Kidney (tissue), 14 donors: ENCODE results near the gene SLC38A8. TPM values are rescaled to one million over a fixed set of nuclear protein-coding genes. Genes with fewer than 3 reads are reported as not detected.

Experiments
- DNase-seq, 5 donors: peaks; one replicate each; pipeline ENCODE4 v3.0.0-alpha.2; 2013 to 2020
- FAIRE-seq: peaks from 2 replicates; lab custom pipeline; 2012; peaks lifted over from hg19 to GRCh38; lab: Jason Lieb, UNC
- H3K27ac ChIP-seq, 2 donors: one replicate each; pipeline ENCODE4 v1.7.0; 2013; ENCODE audit warnings: low read depth in 2 of 2, low read length in 2 of 2, inconsistent platforms in 1 of 2
- H3K27me3 ChIP-seq: one replicate; pipeline ENCODE4 v1.7.1; 2013; ENCODE audit warnings: low read length, inconsistent platforms; ENCODE audit not compliant: control insufficient read depth, insufficient read depth
- H3K36me3 ChIP-seq, 3 donors: one replicate each; pipeline versions ENCODE4 v1.7.0 to v1.7.1; 2013; ENCODE audit warnings: low read length in 3 of 3, control low read depth in 1 of 3, inconsistent platforms in 1 of 3; ENCODE audit not compliant: insufficient read depth in 3 of 3, control insufficient read depth in 2 of 3
- H3K4me1 ChIP-seq, 3 donors: one replicate each; pipeline versions ENCODE4 v1.7.0 to v1.7.1; 2013; ENCODE audit warnings: low read length in 3 of 3, inconsistent platforms in 1 of 3, low read depth in 1 of 3; ENCODE audit not compliant: control insufficient read depth in 2 of 3, insufficient read depth in 2 of 3
- H3K4me3 ChIP-seq, 3 donors: one replicate each; pipeline versions ENCODE4 v1.7.0 to v1.8.1; 2013; ENCODE audit warnings: low read length in 3 of 3, control low read depth in 1 of 3, inconsistent platforms in 1 of 3
- H3K9ac ChIP-seq, 3 donors: one replicate each; pipeline versions ENCODE4 v1.7.0 to v1.7.1; 2013; ENCODE audit warnings: low read length in 3 of 3, control low read depth in 1 of 3, inconsistent platforms in 1 of 3
- H3K9me3 ChIP-seq, 3 donors: one replicate each; pipeline versions ENCODE4 v1.7.0 to v1.7.1; 2013; ENCODE audit warnings: low read length in 3 of 3, control low read depth in 1 of 3, inconsistent platforms in 1 of 3; ENCODE audit not compliant: control insufficient read depth in 2 of 3, insufficient read depth in 1 of 3
- intact Hi-C: fragments of 100-400 bp; cut with DNase I; formaldehyde crosslinking; loops from one replicate; pipeline ENCODE4 v1.11.1; 2022
- polyA plus RNA-seq: library from polyadenylated mRNA; stranded (reverse); fragments of 350-450 nt; fragmentation: Illumina TruSeq; extraction: RNeasy Lipid Tissue Mini Kit (QIAGEN cat#74804); gene quantifications from one replicate; pipeline ENCODE4 v1.2.3, GENCODE V29; 2014; ENCODE audit warnings: low read depth, low replicate concordance; ENCODE audit not compliant: insufficient read depth
- total RNA-seq: library from RNA; stranded (reverse); fragmentation: NEBNext Ultra II Directional; extraction: Animal tissue kit (Norgen Biotek cat#: 25700); gene quantifications from one replicate; pipeline ENCODE4 v1.2.1, GENCODE V29; 2021
- TF ChIP-seq, protein P1 (sequence below): IDR thresholded peaks from 3 replicates; pipeline ENCODE4 v1.5.1; 2012; ENCODE audit warnings: mild to moderate bottlenecking, moderate library complexity, borderline replicate concordance; ENCODE audit not compliant: insufficient read depth; ENCODE audit errors: extremely low read depth
- donor health status: control.
- donor health status: control.
- donor health status: control.
- donor health status: control.
- donor health status: control.
- donor health status: DM: yes; HTN: yes; CAD: no.
- donor health status: Normal renal cell carcinoma (clear cell type).

Gene SLC38A8
- total and polyA plus RNA-seq, 2 donors from 2014 or later: 0.30 TPM; not detected in 1

DNA sequence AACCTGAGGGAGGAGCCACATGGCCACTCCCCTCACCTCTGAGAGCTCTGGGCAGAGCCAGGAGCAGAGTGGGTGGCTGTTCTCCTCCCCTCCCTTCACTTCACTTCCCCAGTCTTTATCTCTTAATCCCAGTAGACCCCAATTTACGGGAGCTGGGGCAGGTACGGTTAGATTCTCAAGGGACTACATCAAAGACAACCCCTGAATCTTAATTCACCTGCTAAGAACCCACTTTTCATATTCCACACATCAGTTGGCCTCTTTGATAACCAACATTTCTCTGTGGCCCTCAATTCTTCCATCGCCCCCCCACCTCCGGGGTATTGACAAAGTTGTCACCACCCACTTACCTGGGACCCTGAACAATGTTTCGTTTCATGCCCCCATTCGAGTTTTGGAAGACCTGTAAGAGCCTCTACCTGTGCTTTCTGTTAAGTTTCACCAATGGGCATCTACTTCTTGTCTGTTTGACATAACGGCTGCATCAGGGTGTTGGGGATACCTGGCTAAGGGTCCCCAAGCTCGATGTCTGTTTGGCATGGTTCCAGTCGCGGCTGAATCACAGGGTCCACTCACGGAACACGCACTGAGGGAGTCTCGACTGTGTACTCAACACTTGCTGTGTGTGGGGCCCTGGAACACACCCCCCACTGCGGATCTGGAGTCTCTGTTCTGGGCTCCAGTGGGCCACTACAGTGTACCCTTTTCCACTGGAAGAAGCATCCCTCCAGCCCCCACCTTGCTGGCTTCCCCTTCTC is 27.8 kb downstream of the SLC38A8 start:
- no peak for FAIRE-seq
- intact Hi-C loops: no loop called here
- DNase-seq: no peak

DNA sequence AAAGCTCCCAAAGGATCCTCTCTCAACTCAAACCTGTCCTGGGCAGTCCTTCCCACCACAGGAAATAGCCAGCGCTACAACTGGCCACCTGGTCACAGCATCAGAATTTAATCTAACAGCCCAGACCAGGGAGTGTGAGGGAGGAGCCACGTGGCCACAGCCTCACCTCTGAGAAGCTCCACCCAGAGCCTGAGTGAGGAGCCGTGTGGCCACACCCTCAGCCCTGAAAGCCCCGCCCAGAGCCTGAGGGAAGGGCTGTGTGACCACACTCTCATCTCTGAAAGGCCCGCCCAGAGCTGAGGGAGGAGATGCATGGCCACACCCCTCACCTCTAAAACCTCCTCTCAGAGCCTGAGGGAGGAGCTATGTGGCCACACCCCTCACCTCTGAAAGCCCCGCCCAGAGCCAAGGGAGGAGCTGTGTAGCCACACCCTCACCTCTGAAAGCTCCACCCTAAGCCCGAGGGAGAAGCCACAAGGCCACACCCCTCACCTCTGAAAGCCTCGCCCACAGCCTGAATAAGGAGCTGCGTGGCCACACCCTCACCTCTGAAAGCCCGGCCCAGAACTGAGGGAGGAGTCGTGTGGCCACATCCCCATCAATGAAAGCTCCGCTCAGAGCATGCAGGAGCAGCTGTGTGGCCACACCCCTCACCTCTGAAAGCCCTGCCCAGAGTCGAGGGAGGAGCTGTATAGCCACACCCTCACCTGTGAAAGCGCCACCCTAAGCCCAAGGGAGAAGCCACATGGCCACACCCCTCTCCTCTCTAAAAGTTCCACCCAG is 28.6 kb downstream of the SLC38A8 start:
- H3K27me3 ChIP-seq: no peaks in the 10 kb centered on the region
- no peak overlapping the region for H3K4me3 ChIP-seq
- no peak overlapping the region for H3K9ac ChIP-seq
- DNase-seq (peak; percentile 79 to 92 (median 81)), FAIRE-seq (no peak)
- TF ChIP-seq, protein P1, sequence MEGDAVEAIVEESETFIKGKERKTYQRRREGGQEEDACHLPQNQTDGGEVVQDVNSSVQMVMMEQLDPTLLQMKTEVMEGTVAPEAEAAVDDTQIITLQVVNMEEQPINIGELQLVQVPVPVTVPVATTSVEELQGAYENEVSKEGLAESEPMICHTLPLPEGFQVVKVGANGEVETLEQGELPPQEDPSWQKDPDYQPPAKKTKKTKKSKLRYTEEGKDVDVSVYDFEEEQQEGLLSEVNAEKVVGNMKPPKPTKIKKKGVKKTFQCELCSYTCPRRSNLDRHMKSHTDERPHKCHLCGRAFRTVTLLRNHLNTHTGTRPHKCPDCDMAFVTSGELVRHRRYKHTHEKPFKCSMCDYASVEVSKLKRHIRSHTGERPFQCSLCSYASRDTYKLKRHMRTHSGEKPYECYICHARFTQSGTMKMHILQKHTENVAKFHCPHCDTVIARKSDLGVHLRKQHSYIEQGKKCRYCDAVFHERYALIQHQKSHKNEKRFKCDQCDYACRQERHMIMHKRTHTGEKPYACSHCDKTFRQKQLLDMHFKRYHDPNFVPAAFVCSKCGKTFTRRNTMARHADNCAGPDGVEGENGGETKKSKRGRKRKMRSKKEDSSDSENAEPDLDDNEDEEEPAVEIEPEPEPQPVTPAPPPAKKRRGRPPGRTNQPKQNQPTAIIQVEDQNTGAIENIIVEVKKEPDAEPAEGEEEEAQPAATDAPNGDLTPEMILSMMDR: no peak
- intact Hi-C loops: no loop called here
- no peaks in the 10 kb centered on the region for H3K36me3 ChIP-seq
- H3K4me1 ChIP-seq: no peaks in the 10 kb centered on the region
- no peaks in the 10 kb centered on the region for H3K9me3 ChIP-seq
- H3K27ac ChIP-seq: no peak overlapping the region

More for the DNA sequence above, 27.8 kb downstream of the SLC38A8 start:
- H3K4me1 ChIP-seq: no peaks in the 10 kb centered on the region
- H3K27me3 ChIP-seq: no peaks in the 10 kb centered on the region
- no peaks in the 10 kb centered on the region for H3K9me3 ChIP-seq
- H3K9ac ChIP-seq: no peak overlapping the region
- TF ChIP-seq, protein P1: no peak
- no peak overlapping the region for H3K4me3 ChIP-seq
- H3K36me3 ChIP-seq: no peaks in the 10 kb centered on the region
- no peak overlapping the region for H3K27ac ChIP-seq

DNA sequence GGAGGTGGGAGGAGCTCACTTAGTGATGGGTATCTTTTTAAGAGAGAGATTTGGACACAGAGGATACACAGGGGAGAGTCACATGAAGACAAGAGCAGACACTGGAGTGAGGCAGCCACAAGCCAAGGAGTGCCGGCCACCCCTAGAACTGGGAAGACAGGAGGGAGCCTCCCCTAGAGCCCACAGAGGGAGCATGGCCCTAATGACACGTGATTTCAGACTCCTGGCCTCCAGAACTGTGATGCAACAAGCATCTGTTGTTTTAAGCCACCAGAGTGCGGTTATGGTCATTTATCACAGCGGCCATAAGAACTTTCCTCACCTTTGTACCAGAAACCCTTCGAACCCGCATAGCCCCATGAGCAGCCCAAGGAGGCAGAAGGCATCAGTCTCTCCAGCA is 33.3 kb downstream of the SLC38A8 start:
- H3K9ac ChIP-seq: no peak overlapping the region
- no peaks in the 10 kb centered on the region for H3K4me1 ChIP-seq
- no peak overlapping the region for H3K4me3 ChIP-seq
- DNase-seq: no peak
- H3K9me3 ChIP-seq: no peaks in the 10 kb centered on the region
- TF ChIP-seq, protein P1: no peak
- intact Hi-C loops: no loop called here
- no peak overlapping the region for H3K27ac ChIP-seq
- H3K36me3 ChIP-seq: no peaks in the 10 kb centered on the region
- no peaks in the 10 kb centered on the region for H3K27me3 ChIP-seq
- no peak for FAIRE-seq
